WERI-Rb-1 (cell line): Measurements from ENCODE around the gene ATP6V1G1.
"Not testable (repeated sequence)": the region's sequence is repeated elsewhere in the genome, so short reads cannot be mapped to it uniquely, and the experiment has no call there.

Experiments used
- DNase-seq: peaks from one replicate; pipeline ENCODE4 v3.0.0-alpha.2; 2020
- H3K27ac ChIP-seq: fragments of 250-450 bp; sonication (Bioruptor Pico); 2 replicates; pipeline ENCODE4 v1.5.1; 2020; ENCODE audit warnings: mild to moderate bottlenecking, moderate library complexity
- H3K27me3 ChIP-seq: fragments of 250-450 bp; sonication (Bioruptor Pico); 2 replicates; pipeline ENCODE4 v1.5.1; 2021; ENCODE audit warnings: mild to moderate bottlenecking, low read depth, moderate library complexity; ENCODE audit not compliant: insufficient read depth, severe bottlenecking
- H3K36me3 ChIP-seq: fragments of 250-450 bp; sonication (Bioruptor Pico); 2 replicates; pipeline ENCODE4 v1.5.1; 2020; ENCODE audit warnings: mild to moderate bottlenecking, moderate library complexity
- H3K4me3 ChIP-seq: 2 replicates; pipeline ENCODE4 v1.5.1; 2011; ENCODE audit warnings: low read depth, mild to moderate bottlenecking, control low read depth, low read length
- H3K9me3 ChIP-seq: fragments of 250-450 bp; sonication (Bioruptor Pico); 2 replicates; pipeline ENCODE4 v1.5.1; 2021; ENCODE audit warnings: mild to moderate bottlenecking, moderate library complexity; ENCODE audit not compliant: severe bottlenecking
- TF ChIP-seq, protein P1 (sequence below): IDR thresholded peaks from 2 replicates; pipeline ENCODE4 v1.5.1; 2011; ENCODE audit warnings: low read depth, mild to moderate bottlenecking, control low read depth, inconsistent platforms, low read length

Gene ATP6V1G1

GRCh38 chr9:114571391-114571790 lies 16.2 kb upstream of the ATP6V1G1 start:
- no peaks in the 10 kb centered on the region for H3K27me3 ChIP-seq
- H3K4me3 ChIP-seq, result no peak overlapping the region
- no peaks in the 10 kb centered on the region for H3K9me3 ChIP-seq
- TF ChIP-seq, protein P1, sequence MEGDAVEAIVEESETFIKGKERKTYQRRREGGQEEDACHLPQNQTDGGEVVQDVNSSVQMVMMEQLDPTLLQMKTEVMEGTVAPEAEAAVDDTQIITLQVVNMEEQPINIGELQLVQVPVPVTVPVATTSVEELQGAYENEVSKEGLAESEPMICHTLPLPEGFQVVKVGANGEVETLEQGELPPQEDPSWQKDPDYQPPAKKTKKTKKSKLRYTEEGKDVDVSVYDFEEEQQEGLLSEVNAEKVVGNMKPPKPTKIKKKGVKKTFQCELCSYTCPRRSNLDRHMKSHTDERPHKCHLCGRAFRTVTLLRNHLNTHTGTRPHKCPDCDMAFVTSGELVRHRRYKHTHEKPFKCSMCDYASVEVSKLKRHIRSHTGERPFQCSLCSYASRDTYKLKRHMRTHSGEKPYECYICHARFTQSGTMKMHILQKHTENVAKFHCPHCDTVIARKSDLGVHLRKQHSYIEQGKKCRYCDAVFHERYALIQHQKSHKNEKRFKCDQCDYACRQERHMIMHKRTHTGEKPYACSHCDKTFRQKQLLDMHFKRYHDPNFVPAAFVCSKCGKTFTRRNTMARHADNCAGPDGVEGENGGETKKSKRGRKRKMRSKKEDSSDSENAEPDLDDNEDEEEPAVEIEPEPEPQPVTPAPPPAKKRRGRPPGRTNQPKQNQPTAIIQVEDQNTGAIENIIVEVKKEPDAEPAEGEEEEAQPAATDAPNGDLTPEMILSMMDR, result no peak
- DNase-seq, result no peak
- H3K27ac ChIP-seq, result no peak overlapping the region
- H3K36me3 ChIP-seq, result no peaks in the 10 kb centered on the region

GRCh38 chr9:114572199-114572598 lies 15.4 kb upstream of the ATP6V1G1 start:
- no peak for DNase-seq
- Histone ChIP-seq H3K9me3 (no peaks in the 10 kb centered on the region), H3K4me3 (no peak overlapping the region), H3K27ac (no peak overlapping the region), H3K27me3 (no peaks in the 10 kb centered on the region), H3K36me3 (no peaks in the 10 kb centered on the region)
- TF ChIP-seq, protein P1, result no peak

- H3K4me3 ChIP-seq, result no peak overlapping the region
- no peak for DNase-seq
- TF ChIP-seq, protein P1, result no peak
- no peaks in the 10 kb centered on the region for H3K9me3 ChIP-seq
- H3K36me3 ChIP-seq, result no peaks in the 10 kb centered on the region
- no peaks in the 10 kb centered on the region for H3K27me3 ChIP-seq
- no peak overlapping the region for H3K27ac ChIP-seq
Measured at GRCh38 chr9:114574438-114574837, 13.1 kb upstream of the ATP6V1G1 start.

- not testable (repeated sequence) for H3K27ac ChIP-seq, H3K4me3 ChIP-seq, H3K9me3 ChIP-seq, H3K36me3 ChIP-seq, H3K27me3 ChIP-seq, DNase-seq
Measured at GRCh38 chr9:114576779-114577178, 10.8 kb upstream of the ATP6V1G1 start.

GRCh38 chr9:114578134-114578533 lies 9.4 kb upstream of the ATP6V1G1 start:
- H3K4me3 ChIP-seq, H3K36me3 ChIP-seq, DNase-seq, H3K9me3 ChIP-seq, H3K27ac ChIP-seq, H3K27me3 ChIP-seq: not testable (repeated sequence)

DNA sequence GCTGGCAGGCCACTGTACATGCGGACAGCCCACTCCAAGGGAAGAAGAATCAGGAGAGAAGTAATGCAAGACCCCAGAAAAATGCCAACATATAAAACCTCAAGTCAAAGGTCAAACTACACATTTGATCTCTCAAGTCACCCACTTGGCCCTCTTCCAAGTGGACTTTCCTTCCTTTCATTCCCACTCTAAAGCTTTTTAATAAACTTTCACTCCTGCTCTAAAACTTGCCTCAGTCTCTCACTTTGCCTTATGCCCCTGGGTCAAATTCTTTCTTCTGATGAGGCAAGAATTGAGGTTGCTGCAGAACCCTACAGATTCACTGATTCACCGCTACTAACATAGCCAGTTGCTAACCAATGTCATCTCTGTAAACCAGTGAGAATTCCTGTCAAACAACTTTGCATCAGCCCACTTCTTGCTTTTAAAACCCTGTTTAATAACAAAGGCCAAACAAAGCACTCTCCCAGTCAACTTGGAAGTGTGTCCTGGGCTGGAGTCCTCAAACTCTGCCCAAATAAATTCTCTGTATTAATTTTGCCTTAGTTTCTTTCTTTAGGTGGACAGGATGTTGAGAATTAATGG lies 6.9 kb upstream of the ATP6V1G1 start:
- TF ChIP-seq, protein P1, result no peak
- Histone ChIP-seq H3K27ac (no peak overlapping the region), H3K9me3 (no peaks in the 10 kb centered on the region), H3K36me3 (no peaks in the 10 kb centered on the region), H3K27me3 (no peaks in the 10 kb centered on the region), H3K4me3 (no peak overlapping the region)
- no peak for DNase-seq
